ENCODE results near the gene ZNF385A. TPM values are rescaled to one million over a fixed set of nuclear protein-coding genes. Genes with fewer than 3 reads are reported as not detected.

The ZNF385A gene
- 8.1 and 25.0 TPM in 2 replicates for total RNA-seq (2011; cell fraction: chromatin; rRNA removed; ENCODE audit: low replicate concordance)
- 9.7 and 11.1 TPM in 2 replicates for total RNA-seq (2011; cell fraction: nucleolus; rRNA removed)
- 9.7 and 11.8 TPM in 2 replicates for total RNA-seq (2011; cell fraction: nucleoplasm; rRNA removed)
- 15.9 and 17.7 TPM in 2 replicates for total RNA-seq (2014; rRNA removed)
- total RNA-seq (2014; rRNA removed; fragmentation: Illumina TruSeq; extraction: Trizol) = 3.5 and 3.7 TPM in 2 replicates
- 5.9 and 8.7 TPM in 2 replicates for total RNA-seq (2015; rRNA removed; fragmentation: Illumina TruSeq; extraction: Trizol)
- 96.5 and 111 TPM in 2 replicates for total RNA-seq (2021)
- 7.7 and 15.6 TPM in 2 replicates for polyA plus RNA-seq (2011; rRNA removed)
- polyA plus RNA-seq (2011; cell fraction: cytosol; rRNA removed) = 11.8 and 25.5 TPM in 2 replicates
- polyA plus RNA-seq (2011; cell fraction: nucleus; rRNA removed) = 15.0 and 32.1 TPM in 2 replicates
- polyA plus RNA-seq (2012) = 35.9 and 43.9 TPM in 2 replicates
- polyA plus RNA-seq (2014; fragmentation: Illumina TruSeq; extraction: Trizol) = 65.7 and 88.2 TPM in 2 replicates
- 1 to 10 TPM; 1.0 TPM for polyA plus RNA-seq (2014; fragmentation: Nextera tagmentation; extraction: Ambion mirVana)
- polyA plus RNA-seq (2014; rRNA removed) = 30.3 and 34.6 TPM in 2 replicates
- polyA minus RNA-seq (2011; rRNA and poly(A)+ RNA removed) = 4.7 and 6.3 TPM in 2 replicates
- 31.2 and 48.8 TPM in 2 replicates for polyA minus RNA-seq (2011; cell fraction: cytosol; rRNA and poly(A)+ RNA removed)
- polyA minus RNA-seq (2011; cell fraction: nucleus; rRNA and poly(A)+ RNA removed) = 6.7 and 8.1 TPM in 2 replicates
- percentile 85 among the genes with signal in this experiment for Bru-seq, nascent RNA
- percentile 77 among the genes with signal in this experiment for BruChase-seq, experiment 1, labeled RNA remaining after a 2-hour chase
- BruChase-seq, experiment 2, labeled RNA remaining after a 6-hour chase = percentile 75 among the genes with signal in this experiment
- long read RNA-seq, experiment 1, partial matches to known transcripts = 2 of 127 reads
- long read RNA-seq, experiment 1, other reads (novel, unspliced or antisense) = 125 of 127 reads
- long read RNA-seq, experiment 2, transcript ZNF385A-201 (8 exons, 2,331 nt) = major isoform, 34 of 131 reads
- long read RNA-seq, experiment 2, transcript ZNF385A-215 (7 exons, 1,516 nt) = minor isoform, 6 of 131 reads
- long read RNA-seq, experiment 2, transcript ZNF385A-203 (7 exons, 2,430 nt) = minor isoform, 18 of 131 reads
- long read RNA-seq, experiment 2, partial matches to known transcripts = 12 of 131 reads
- long read RNA-seq, experiment 2, other reads (novel, unspliced or antisense) = 59 of 131 reads
- long read RNA-seq, experiment 3, partial matches to known transcripts = 0 of 4 reads
- long read RNA-seq, experiment 3, other reads (novel, unspliced or antisense) = 4 of 4 reads

DNA sequence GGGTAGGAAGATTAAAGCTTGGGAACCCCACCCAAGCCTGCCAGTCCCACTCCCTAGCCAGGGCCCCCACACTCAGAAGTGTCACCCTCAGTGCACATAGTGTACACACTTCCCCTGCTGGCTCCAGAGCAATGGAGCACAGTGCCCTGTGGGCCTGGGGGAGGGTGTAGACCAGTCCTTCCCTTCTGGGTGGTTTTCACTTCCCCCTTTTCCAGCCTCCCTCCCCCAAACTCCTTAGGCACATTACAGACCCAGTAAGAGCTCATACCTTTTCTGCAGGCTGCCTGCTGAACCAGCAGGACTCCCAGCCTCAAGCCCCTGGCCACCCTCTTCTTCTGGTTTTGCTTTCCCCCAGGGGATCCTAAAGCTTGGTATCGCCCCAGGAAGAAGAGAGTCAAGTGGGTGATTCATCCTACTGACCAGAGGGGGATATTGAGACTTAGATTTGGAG lies at the start of gene ZNF385A:
ZNF385A (minus strand) TSS at position 143 of the 451 bp plus-strand sequence. CDS start 219 bp downstream, outside the sequence.
- Histone ChIP-seq H3K27ac (ENCODE audit: extremely low read depth, low read depth, low read length) (peak within 1 kb of the TSS; percentile 53), H3K9me1 (ENCODE audit: control insufficient read depth, insufficient read depth, low read length) (no peaks in the 10 kb centered on the region), H3K9me3 (replicated peaks; ENCODE audit: control insufficient read depth, insufficient read depth, low read depth, low read length) (no peaks in the 10 kb centered on the region), H3K4me1 (replicated peaks in 1 of 2; ENCODE audit: control insufficient read depth in 2 of 2, insufficient read depth in 2 of 2, low read length in 2 of 2) (peaks cover 61 to 62% of the 10 kb centered on the region in 2 experiments), H3K4me2 (ENCODE audit: insufficient read depth, low read length) (peak within 1 kb of the TSS; percentile 19; the same call in 1 of the 2 replicates), H3K27me3 (ENCODE audit: control insufficient read depth in 2 of 2, insufficient read depth in 2 of 2, low read length in 2 of 2) (no peaks in the 10 kb centered on the region), H3K4me3 (no peak within 1 kb of the TSS), H2AFZ (ENCODE audit: low read depth, low read length) (no peak within 1 kb of the TSS), H3K9ac (ENCODE audit: insufficient read depth in 1 of 2, low read depth in 2 of 2, low read length in 2 of 2) (peak within 1 kb of the TSS; percentile 6 to 90; a peak in 3 of 4 replicates), H3K79me2 (ENCODE audit: control insufficient read depth, insufficient read depth, low read length) (peaks cover 72% of the 10 kb centered on the region), H4K20me1 (replicated peaks; ENCODE audit: control insufficient read depth, insufficient read depth, low read length) (peaks cover under 1% of the 10 kb centered on the region; the same call in 1 of the 2 replicates), H3K36me3 (ENCODE audit: control insufficient read depth, insufficient read depth, low read length) (peaks cover 69% of the 10 kb centered on the region)
- WGBS (ENCODE audit: insufficient coverage, low coverage, missing lambda C conversion rate) = 87% methylated on average over 1 of the region's 1 CpG
- BruUV-seq (replicated peaks) = no TSS peak
- ATAC-seq (no peak), FAIRE-seq (no peak), DNase-seq (ENCODE audit: extremely low read depth in 1 of 4, low spot score in 3 of 4) (no peak)
- ChIA-PET CTCF (ENCODE audit: low intra/inter-chr PET ratio) (no interaction called here), POLR2A (interaction anchor here (0.6 to 1.1 kb wide), 6 partner anchors 9 to 1540 kb away, joined by 3 to 5 read pairs (median 3); no protein-coding TSS in a partner anchor)
- intact Hi-C loops (cut with micrococcal nuclease) = no loop called here
- in situ Hi-C loops (cut with MboI) = no loop called here
- no peak for TF ChIP-seq GTF2F1 (IDR thresholded peaks at IDR 0.05; ENCODE audit: low read depth, low read length)
- TF ChIP-seq RFX7 (CRISPR knock-in tag; IDR thresholded peaks at IDR 0.05) = no peak
- no peak for TF ChIP-seq ZFX (CRISPR knock-in tag; IDR thresholded peaks at IDR 0.05)
- no peak for TF ChIP-seq NONO (IDR thresholded peaks at IDR 0.05; ENCODE audit: low read depth in 2 of 2, low read length in 1 of 2)
- TF ChIP-seq ZEB2 (IDR thresholded peaks at IDR 0.05) = no peak
- TF ChIP-seq OTX1 (CRISPR knock-in tag; IDR thresholded peaks at IDR 0.05) = no peak
- peak; percentile 3; the same call in 1 of the 2 replicates for TF ChIP-seq RBFOX2 (IDR thresholded peaks at IDR 0.05; ENCODE audit: low read depth, low read length)
- TF ChIP-seq, protein P1, sequence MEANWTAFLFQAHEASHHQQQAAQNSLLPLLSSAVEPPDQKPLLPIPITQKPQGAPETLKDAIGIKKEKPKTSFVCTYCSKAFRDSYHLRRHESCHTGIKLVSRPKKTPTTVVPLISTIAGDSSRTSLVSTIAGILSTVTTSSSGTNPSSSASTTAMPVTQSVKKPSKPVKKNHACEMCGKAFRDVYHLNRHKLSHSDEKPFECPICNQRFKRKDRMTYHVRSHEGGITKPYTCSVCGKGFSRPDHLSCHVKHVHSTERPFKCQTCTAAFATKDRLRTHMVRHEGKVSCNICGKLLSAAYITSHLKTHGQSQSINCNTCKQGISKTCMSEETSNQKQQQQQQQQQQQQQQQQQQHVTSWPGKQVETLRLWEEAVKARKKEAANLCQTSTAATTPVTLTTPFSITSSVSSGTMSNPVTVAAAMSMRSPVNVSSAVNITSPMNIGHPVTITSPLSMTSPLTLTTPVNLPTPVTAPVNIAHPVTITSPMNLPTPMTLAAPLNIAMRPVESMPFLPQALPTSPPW (CRISPR knock-in tag; IDR thresholded peaks at IDR 0.05) = peak; percentile 49
- no peak for TF ChIP-seq SMAD1 (IDR thresholded peaks at IDR 0.05; ENCODE audit: low read depth, low read length, partially characterized antibody)
- peak; percentile 93 for TF ChIP-seq SPI1 (IDR thresholded peaks at IDR 0.05; ENCODE audit: borderline replicate concordance, low read depth, low read length)
- no peak for TF ChIP-seq CUX1 (CRISPR knock-in tag; IDR thresholded peaks at IDR 0.05)
